Non-pigmented ciliary epithelial cell (primary cell): ENCODE results near the gene CABCOCO1.

Source experiments
- DNase-seq: peaks from one replicate; pipeline ENCODE4 v3.0.0-alpha.2; 2010; ENCODE audit warnings: low read depth

Gene CABCOCO1

GRCh38 chr10:61784354-61785133, 121.8 kb downstream of the CABCOCO1 start:
- no peak for DNase-seq

GRCh38 chr10:61785473-61786105, 122.9 kb downstream of the CABCOCO1 start:
- no peak for DNase-seq

DNA sequence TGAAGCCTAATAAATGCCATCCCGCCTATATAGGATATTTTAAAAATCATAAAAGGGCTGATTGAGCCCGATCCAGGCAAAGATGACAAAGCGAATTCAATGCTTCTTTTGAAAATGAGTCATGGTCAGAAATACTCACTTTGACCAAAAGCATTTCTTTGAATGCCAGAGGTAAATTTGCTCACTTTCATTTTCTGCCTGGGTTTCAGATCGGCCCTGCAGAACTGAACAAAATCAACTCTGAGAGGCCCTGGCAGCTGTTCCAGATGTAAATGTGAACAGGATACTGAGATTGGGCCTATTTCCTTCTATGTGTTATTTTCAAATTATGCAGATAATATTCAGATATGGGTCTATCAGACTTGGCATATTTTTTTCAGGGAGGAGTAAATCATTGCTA, 124.0 kb downstream of the CABCOCO1 start:
- peak; percentile 55 for DNase-seq

GRCh38 chr10:61787170-61787569, 124.4 kb downstream of the CABCOCO1 start:
- DNase-seq, result no peak

DNA sequence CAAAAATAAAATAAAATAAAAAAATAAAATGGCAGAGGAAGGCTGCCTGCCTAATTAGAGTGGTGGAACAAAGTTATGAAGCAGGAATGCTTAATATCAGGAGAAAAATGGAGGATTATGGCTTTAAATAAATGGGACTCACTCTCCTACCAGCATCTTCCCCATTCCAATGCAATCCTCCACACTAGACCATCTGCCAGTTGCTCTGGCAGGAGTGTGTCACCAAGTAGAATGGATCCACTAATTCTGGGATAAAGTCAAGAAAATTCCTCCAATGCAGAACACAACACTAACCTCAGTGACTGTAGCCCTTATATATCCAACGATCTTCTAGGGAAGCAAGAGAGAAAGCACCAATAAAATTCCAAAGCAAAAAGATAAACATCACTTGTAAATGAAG, 126.3 kb downstream of the CABCOCO1 start:
- DNase-seq, result no peak

DNA sequence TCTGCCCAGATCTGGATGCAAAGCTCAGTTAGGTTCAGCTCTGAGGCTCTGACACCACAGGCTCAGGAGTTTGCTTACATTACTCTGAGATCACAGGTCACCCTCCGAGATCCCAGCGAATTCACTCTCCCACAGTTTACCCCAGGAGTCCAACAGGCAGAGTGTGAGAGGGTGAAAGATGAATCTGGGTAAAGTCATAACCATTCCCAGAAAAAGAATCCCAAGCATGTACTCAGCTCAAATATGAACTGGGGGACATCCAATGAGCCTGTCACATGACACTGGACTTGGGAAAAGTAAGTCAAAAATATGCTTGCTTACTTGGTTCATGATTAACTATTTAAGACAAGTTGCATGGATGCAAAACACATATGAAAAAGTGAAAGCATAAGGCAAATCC, 128.5 kb downstream of the CABCOCO1 start:
- DNase-seq, result no peak

DNA sequence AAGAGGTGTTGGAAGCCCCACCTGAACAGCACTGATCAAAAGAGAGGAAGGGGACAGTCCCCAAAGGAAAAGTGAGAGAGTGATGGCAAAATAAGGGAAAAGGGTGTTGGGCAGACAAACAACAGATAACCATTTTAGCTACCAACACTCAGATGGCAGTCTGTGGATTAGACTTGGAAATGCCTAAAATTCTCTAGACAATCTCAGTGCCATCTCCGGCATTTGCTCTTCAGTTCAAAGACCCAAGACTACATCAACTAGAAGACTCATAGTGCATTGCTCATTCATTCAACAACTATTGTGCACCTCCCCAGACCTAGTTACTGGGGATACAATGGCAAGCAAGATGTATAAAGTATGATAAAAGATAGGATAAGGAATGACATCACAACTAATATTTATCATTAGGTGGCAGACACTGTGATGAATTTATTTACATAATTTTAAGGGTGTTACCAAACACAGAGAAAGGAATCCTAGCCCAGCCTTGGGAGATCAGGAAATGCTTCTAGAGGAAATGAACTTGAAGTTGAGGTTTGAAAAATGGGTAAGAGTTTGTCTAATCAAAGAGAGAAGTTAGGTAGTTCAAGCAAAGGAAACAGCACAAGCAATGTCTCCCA, 129.5 kb downstream of the CABCOCO1 start:
- no peak for DNase-seq

DNA sequence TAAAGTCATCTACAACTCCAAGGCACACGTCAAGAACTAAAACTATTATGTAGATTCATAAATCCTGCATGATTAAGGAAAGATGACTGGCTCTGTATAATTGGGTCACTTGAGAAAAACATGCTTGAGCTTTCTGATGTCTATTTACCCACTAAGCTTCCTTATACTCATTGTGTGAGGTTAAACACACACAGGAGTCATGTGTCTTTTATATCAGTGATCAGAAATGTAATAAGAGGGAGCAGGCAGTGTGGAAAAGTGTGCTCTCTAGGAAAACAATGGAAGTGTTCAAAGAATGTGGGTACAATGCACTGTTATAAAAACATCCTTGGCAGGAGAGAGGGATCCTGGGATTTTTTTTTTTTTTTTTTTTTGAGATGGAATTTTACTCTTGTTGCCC, 130.2 kb downstream of the CABCOCO1 start:
- DNase-seq, result no peak

DNA sequence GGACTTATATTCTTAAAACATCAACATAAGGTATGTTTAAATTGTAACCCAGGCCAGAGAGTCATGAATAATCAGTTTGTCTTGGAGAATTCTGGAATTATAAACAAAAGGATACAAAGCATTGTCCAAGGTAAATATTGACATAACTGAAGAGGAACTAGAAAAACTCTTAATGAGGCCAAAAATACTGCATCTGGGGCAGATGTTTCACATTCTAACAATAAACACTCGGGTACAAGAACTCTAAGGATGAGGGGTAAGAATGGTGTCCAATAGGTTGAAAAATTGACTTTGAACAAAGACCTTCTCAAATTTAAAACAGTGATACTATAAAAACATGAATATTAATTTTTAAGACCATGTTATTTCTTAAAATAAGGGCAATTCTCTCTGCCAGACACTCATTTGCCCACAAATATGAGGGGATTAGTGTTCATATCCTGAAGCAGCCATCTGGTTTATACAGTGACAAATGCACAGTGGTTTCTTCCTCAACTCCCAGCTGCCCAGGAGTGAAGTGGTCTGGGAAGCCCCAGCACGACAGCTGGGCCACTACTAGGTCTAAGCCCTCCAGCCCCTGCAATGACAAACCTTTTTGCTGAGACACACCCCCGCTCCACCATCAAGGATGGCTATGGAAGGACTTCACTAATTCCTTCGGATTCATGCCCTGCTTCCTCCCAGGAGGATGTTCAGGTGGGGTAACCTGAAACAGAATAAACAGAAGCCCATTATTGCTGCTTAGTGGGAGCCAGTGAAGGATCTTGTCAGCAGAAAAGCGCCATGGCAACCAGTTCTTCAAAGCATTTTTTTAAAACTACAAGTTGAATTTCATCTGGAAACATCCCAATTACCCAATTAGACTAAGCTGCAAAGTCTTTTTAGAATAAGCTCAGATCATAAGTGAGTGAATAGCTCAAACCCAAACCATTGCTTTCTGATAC, 131.3 kb downstream of the CABCOCO1 start:
- DNase-seq, result peak; percentile 40

- no peak for DNase-seq
These were observed 132.4 kb downstream of the CABCOCO1 start for GRCh38 chr10:61795147-61795546.

DNA sequence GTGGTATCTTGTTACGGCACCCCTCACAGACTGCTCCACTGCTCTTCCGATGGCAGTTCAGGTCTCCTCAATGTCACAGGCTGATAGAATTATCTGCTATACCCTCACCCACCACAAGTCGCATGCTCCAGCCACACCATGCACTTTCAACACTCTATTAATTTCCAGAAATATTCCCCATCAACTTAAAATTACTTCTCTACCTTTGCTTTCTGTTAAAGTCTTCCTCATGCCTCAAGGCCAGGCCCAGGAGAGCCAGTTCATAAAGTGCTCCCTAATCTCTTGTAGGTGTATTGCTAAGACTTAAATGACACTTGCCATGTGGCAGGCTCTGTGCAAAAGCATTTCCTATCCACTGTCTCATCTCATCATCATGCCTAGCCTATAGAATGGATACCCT, 132.8 kb downstream of the CABCOCO1 start:
- no peak for DNase-seq

DNA sequence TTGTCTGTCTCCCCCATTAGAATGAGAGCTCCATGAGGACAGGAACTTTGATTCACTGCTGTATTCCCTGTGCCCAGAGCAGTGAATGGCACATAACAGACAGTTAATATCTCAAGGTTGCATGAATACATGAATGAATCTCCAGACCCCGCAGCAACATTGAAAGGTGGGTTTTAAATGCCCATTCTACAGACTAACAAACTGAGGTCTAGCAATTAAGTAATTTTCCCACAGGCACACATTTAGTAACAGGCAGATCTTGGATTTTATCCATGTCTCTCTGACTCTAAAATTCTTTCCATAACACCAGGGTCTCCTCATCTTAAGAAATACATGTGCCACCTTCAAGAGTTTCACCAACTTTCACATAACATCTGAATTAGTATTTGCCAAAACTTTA, 134.1 kb downstream of the CABCOCO1 start:
- no peak for DNase-seq

DNA sequence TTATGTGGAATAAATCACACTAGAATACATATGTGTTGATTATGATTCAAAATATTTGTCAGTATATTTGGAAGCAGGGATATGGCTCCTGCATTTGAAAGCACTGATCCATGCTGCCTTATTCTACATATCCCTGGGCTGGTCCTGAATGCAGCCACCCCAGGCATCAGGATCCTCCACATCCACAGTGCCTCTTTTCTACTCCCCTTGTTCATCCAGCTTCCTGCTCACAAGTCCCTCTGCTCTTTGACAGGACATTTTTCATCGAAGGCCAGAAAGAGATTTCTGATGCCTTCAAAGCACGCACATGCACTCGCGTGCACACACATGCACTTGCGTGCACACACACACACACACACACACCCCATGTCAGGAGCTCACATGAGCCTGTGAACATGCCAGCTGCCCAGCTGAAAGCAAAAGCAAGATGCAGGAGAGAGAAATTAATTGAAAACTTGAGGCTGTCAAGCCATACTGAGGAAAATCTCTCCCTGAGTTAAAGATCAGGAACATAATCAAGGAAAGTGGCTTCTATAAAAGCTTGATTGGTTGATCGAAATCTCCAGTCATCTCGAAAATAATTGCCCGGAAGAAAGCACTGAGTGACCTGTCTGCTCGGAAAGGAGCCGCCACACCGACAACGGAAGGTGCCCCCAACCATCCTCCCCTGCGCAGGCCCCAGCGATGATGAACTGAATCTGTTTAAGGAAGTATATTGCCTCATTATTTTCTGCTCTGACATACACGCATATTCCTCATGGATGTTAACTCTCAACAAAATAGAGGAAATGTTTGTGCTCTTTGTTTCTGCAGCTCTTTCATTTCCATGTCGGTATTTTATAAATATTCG, 134.8 kb downstream of the CABCOCO1 start:
- no peak for DNase-seq

DNA sequence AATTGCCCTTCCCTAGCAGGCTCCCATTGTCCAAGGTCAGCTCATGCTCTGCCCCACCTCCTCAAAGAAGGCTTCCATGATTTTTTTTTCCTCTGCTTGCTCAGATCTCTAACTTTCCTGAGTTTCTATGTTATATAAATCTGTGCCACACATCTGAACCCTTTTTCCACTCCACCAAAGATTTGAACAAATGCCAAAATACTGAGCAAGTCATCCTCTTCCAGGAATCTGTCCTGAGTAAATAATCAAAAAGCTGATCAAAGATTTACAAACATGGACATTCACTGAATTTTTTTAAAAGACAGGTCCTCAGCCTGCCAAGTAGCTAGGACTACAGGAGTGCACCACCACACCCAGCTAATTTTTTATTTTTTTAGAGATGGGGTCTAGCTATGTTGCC, 136.0 kb downstream of the CABCOCO1 start:
- DNase-seq, result no peak

DNA sequence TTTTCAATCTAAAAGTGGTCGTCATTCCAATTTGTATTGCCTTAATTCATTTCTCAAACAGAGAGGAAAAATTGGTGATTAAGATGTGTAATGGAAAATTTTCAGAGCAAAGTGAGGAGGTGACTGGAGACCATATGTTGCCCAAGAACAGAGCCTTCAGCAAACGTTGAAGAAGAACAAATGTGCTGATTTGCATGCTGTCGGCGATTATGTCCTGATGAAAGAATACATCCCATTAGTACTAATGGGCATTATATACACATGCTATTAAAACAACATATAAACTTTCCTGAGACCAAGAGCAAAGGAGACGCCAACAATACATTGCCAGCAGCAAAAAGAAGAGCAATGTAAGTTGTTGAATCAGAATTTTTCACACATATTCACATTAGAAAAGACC, 138.8 kb downstream of the CABCOCO1 start:
- no peak for DNase-seq

DNA sequence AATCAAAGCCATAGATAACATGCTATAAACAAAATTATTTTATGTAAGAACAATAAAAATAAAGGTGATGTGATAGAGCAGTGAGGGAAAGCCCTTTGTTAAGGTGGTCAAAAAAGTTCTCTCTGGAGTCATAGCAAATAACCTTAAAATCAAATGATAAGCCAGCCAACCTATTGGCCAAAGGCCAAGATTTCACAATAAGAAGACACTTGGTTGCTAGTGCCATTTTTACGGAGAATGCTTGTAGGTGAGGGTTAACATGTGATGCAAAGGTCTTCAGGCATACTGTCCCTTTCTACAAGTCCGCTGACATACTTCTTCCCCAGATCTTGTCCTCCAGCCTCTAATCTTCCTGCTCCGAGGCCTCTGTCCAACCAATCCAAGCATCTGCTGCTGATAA, 140.5 kb downstream of the CABCOCO1 start:
- DNase-seq, result no peak

- DNase-seq, result no peak
These were observed 141.7 kb downstream of the CABCOCO1 start for GRCh38 chr10:61804414-61804813.

DNA sequence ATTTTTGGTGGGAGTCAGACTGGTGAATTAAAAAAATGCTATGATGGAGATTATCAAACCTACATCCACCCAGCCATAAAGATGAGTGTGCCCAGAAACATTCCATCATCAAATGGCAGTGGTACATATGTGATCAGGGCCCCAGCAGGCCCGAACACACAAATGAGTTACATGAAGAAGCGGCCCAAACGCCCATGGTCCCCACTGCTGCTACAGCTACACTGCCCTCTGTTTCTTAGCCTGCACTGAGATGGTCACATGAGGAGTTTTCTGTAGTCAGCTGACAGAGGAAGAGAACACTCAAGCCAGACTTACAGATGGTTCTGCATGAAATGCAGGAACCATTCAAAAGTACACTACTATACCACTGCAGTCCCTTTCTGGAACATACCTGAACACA, 142.4 kb downstream of the CABCOCO1 start:
- no peak for DNase-seq

DNA sequence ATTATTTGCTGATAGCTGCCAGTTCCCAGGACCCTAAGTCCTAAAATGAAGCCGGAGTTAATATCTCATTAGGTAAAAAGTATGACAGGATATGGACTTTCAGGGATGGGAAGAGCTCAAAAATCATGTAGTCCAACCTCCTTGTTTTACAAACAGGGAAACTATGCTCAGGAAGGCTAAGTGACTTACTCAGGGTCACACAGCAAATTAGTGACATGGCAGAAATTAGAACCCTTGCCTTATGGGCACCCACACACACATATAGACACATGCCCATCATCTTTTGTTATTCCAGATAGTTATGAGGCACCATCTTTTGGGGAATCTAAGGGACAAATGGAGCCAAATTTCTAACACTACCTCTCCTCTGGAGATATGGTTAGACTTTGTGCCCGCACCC, 147.5 kb downstream of the CABCOCO1 start:
- DNase-seq, result no peak

- DNase-seq, result no peak
These were observed 149.5 kb downstream of the CABCOCO1 start for GRCh38 chr10:61812052-61812721.

DNA sequence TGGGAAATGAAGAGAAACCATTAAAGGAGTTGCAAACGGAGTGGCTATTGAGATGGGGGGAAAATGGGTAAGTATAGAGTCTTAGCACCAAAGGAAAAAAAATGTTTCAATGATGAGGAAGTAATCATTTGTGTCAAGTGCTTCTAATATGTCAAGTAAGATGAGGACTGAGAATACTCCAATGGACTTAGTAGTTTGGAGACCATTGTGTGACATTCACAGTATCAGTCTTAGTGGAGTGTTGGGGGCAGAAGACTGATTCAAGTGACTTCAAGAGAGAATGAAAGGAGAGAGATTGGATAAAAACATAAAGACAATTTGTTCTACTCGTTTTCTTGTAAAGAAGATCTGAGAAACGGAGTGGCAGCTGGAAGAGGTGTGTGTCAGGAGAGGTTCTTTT, 150.2 kb downstream of the CABCOCO1 start:
- DNase-seq, result no peak
